HepG2 (cell line): ENCODE measurements around the gene UNG. TPM values are rescaled to one million over a fixed set of nuclear protein-coding genes. Genes with fewer than 3 reads are reported as not detected.

Source experiments
- ATAC-seq: fragments of 200-7000 bp; cut with Tn5 transposase; 3 replicates; pipeline ENCODE4 v1.9.1; 2020; ENCODE audit warnings: mild to moderate bottlenecking, moderate library complexity
- BruUV-seq: library from RNA; stranded (reverse); fragments of 400-500 nt; replicated peaks from 2 replicates; lab custom pipeline; 2021; lab: Mats Ljungman, UMichigan
- CTCF ChIA-PET: fragments of 300-600 bp; formaldehyde crosslinking; extraction: SDS; loops from one replicate; lab custom pipeline; 2021; ENCODE audit warnings: low total read pairs, inconsistent platforms, low intra/inter-chr PET ratio; lab: Yijun Ruan, JAX
- POLR2A ChIA-PET: fragments of 350-600 bp; sonication (Branson Sonifier 250); formaldehyde crosslinking; loops from one replicate; lab custom pipeline; 2020; ENCODE audit warnings: antibody characterized with exemption, inconsistent platforms; lab: Yijun Ruan, JAX
- DNase-seq: peaks from one replicate; pipeline ENCODE4 v3.0.0-alpha.2; 2015; ENCODE audit warnings: low spot score
- FAIRE-seq: peaks from 3 replicates; lab custom pipeline; 2011; peaks lifted over from hg19 to GRCh38; lab: Jason Lieb, UNC
- H2AFZ ChIP-seq: one replicate; pipeline ENCODE4 v1.6.1; 2011; ENCODE audit warnings: low read length, inconsistent platforms
- H3K27ac ChIP-seq: fragments of 300-600 bp; 3 replicates; pipeline ENCODE4 v1.8.0; 2011; ENCODE audit warnings: mixed run types, mild to moderate bottlenecking, mixed read lengths, low read length, inconsistent platforms; ENCODE audit not compliant: insufficient read depth; ENCODE audit errors: extremely low read length
- H3K27me3 ChIP-seq, 2 experiments: fragments of 200-600 bp in 1 of 2; 2 replicates in 1 of 2; 3 replicates in 1 of 2; pipeline versions ENCODE4 v1.6.0 to v1.8.0; 2011; ENCODE audit warnings: low read length in 2 of 2, mild to moderate bottlenecking in 2 of 2, moderate library complexity in 2 of 2, inconsistent platforms in 1 of 2; ENCODE audit not compliant: insufficient read depth in 2 of 2, control insufficient read depth in 1 of 2
- H3K36me3 ChIP-seq, 2 experiments: fragments of 200-600 bp in 1 of 2; replicated peaks in 1 of 2; 2 replicates in 1 of 2; 3 replicates in 1 of 2; pipeline versions ENCODE4 v1.5.1 to v1.8.0; 2011; ENCODE audit warnings: low read length in 2 of 2, inconsistent platforms in 1 of 2; ENCODE audit not compliant: insufficient read depth in 2 of 2, control insufficient read depth in 1 of 2
- H3K4me1 ChIP-seq: 2 replicates; pipeline ENCODE4 v1.5.1; 2012; ENCODE audit warnings: low read length, inconsistent platforms; ENCODE audit not compliant: insufficient read depth
- H3K4me2 ChIP-seq: 2 replicates; pipeline ENCODE4 v1.6.0; 2011; ENCODE audit warnings: low read depth, low read length, inconsistent platforms
- H3K4me3 ChIP-seq, 3 experiments: fragments of 200-600 bp in 1 of 3; sonication (generic), shearing (Covaris generic) in 1 of 3; replicated peaks in 1 of 3; 2 replicates each; pipeline ENCODE4 v1.5.1; 2011 to 2016; ENCODE audit warnings: low read length in 3 of 3, inconsistent platforms in 2 of 3, low read depth in 2 of 3, mild to moderate bottlenecking in 2 of 3, control low read depth in 1 of 3, mixed read lengths in 1 of 3; ENCODE audit not compliant: insufficient read depth in 1 of 3
- H3K79me2 ChIP-seq: one replicate; pipeline ENCODE4 v1.6.1; 2011; ENCODE audit warnings: low read length, inconsistent platforms; ENCODE audit not compliant: insufficient read depth
- H3K9ac ChIP-seq: 2 replicates; pipeline ENCODE4 v1.6.0; 2011; ENCODE audit warnings: mild to moderate bottlenecking, low read depth, low read length, inconsistent platforms; ENCODE audit not compliant: insufficient read depth
- H3K9me3 ChIP-seq: 2 replicates; pipeline ENCODE4 v1.5.1; 2012; ENCODE audit warnings: mild to moderate bottlenecking, low read length
- H4K20me1 ChIP-seq: 2 replicates; pipeline ENCODE4 v1.6.0; 2011; ENCODE audit warnings: inconsistent platforms, mild to moderate bottlenecking, low read length, moderate library complexity; ENCODE audit not compliant: insufficient read depth
- ARHGAP35 ChIP-seq: sonication (generic); formaldehyde crosslinking; IDR thresholded peaks from 2 replicates; pipeline ENCODE4 v1.9.0; 2022; ENCODE audit warnings: mild to moderate bottlenecking, inconsistent platforms, moderate library complexity, missing genetic modification reagents, borderline replicate concordance
- BRD4 ChIP-seq: sonication (generic); formaldehyde crosslinking; IDR thresholded peaks from 2 replicates; pipeline ENCODE4 v1.4.0; 2020; ENCODE audit warnings: missing genetic modification reagents
- HNF4G ChIP-seq, 2 experiments: sonication (generic) in 1 of 2; formaldehyde crosslinking in 1 of 2; IDR thresholded peaks; 2 replicates each; pipeline versions ENCODE4 v1.4.0 to v1.6.1; 2011 to 2020; ENCODE audit warnings: borderline replicate concordance in 2 of 2, low read depth in 2 of 2, mild to moderate bottlenecking in 2 of 2, low read length in 1 of 2, missing genetic modification reagents in 1 of 2, moderate library complexity in 1 of 2
- HNRNPL ChIP-seq: fragments of 200-400 bp; formaldehyde crosslinking; IDR thresholded peaks from 2 replicates; pipeline ENCODE4 v1.6.1; 2017; ENCODE audit warnings: mild to moderate bottlenecking, low read depth, low read length
- MYNN ChIP-seq: sonication (generic); formaldehyde crosslinking; IDR thresholded peaks from 2 replicates; pipeline ENCODE4 v1.4.0; 2020; ENCODE audit warnings: mild to moderate bottlenecking, low read depth, missing genetic modification reagents
- POLR2G ChIP-seq: fragments of 200-400 bp; formaldehyde crosslinking; IDR thresholded peaks from 2 replicates; pipeline ENCODE4 v1.6.1; 2018; ENCODE audit warnings: mild to moderate bottlenecking, low read depth, low read length, moderate library complexity
- PPARG ChIP-seq: conservative IDR thresholded peaks from 2 replicates; pipeline ENCODE4 v1.6.1; 2016; ENCODE audit warnings: missing biosample characterization, missing genetic modification reagents
- PRMT3 ChIP-seq: sonication (generic); formaldehyde crosslinking; IDR thresholded peaks from 2 replicates; pipeline ENCODE4 v1.8.1; 2022; ENCODE audit warnings: low read depth, mild to moderate bottlenecking, moderate library complexity, missing genetic modification reagents, borderline replicate concordance
- RARG ChIP-seq: sonication (generic); formaldehyde crosslinking; IDR thresholded peaks from 2 replicates; pipeline ENCODE4 v1.4.0; 2020; ENCODE audit warnings: low read depth, mild to moderate bottlenecking, missing genetic modification reagents
- REPIN1 ChIP-seq: sonication (generic); formaldehyde crosslinking; IDR thresholded peaks from 2 replicates; pipeline ENCODE4 v1.8.0; 2022; ENCODE audit warnings: missing genetic modification reagents, low read depth, mild to moderate bottlenecking, borderline replicate concordance
- RFXANK ChIP-seq: IDR thresholded peaks from 2 replicates; pipeline ENCODE4 v1.6.1; 2016
- ZKSCAN1 ChIP-seq: fragments of 150-350 bp; IDR thresholded peaks from 2 replicates; pipeline ENCODE4 v1.6.1; 2014; ENCODE audit warnings: low read length
- ZNF136 ChIP-seq: sonication (generic); formaldehyde crosslinking; IDR thresholded peaks from 2 replicates; pipeline ENCODE4 v1.8.1; 2022; ENCODE audit warnings: low read depth, mild to moderate bottlenecking, moderate library complexity, missing genetic modification reagents
- ZNF546 ChIP-seq: sonication (generic); formaldehyde crosslinking; conservative IDR thresholded peaks from 2 replicates; pipeline ENCODE4 v1.8.1; 2023; ENCODE audit warnings: mild to moderate bottlenecking, missing genetic modification reagents
- ZSCAN29 ChIP-seq: sonication (generic); formaldehyde crosslinking; conservative IDR thresholded peaks from 2 replicates; pipeline ENCODE4 v1.4.0; 2020; ENCODE audit warnings: mild to moderate bottlenecking, missing genetic modification reagents
- ZSCAN5A ChIP-seq: sonication (generic); formaldehyde crosslinking; IDR thresholded peaks from 2 replicates; pipeline ENCODE4 v1.8.0; 2022; ENCODE audit warnings: mild to moderate bottlenecking, missing genetic modification reagents, borderline replicate concordance
- WGBS: methylation state at CpG from one replicate; pipeline ENCODE4 v1.1.6; 2017; ENCODE audit warnings: low lambda C conversion rate; 5-methylcytosine and 5-hydroxymethylcytosine counted together
- in situ Hi-C: cut with HindIII; loops from 2 replicates; pipeline ENCODE4 v1.10.0; 2017; ENCODE audit warnings: low pct_unique_long_range_greater_than_20kb; ENCODE audit not compliant: extremely low pct_ligation_motif_present
- intact Hi-C: fragments of 100-400 bp; cut with micrococcal nuclease; formaldehyde crosslinking; loops from one replicate; pipeline ENCODE4 v1.10.0; 2022; ENCODE audit not compliant: unreplicated experiment
- polyA plus RNA-seq, 8 experiments: library from polyadenylated mRNA; depleted of rRNA in 3 of 8; stranded (reverse) in 7 of 8; unstranded in 1 of 8; fragments of >200 nt; fragmentation: Illumina TruSeq in 4 of 8; extraction: Trizol in 4 of 8; gene quantifications; 2 replicates each; pipeline versions ENCODE4 v1.2.1 to v1.2.3, GENCODE V29; 2011 to 2016; ENCODE audit warnings: low read depth in 4 of 8, missing spikeins in 1 of 8, mixed read lengths in 1 of 8; ENCODE audit not compliant: insufficient read depth in 1 of 8
- total RNA-seq, 5 experiments: library from RNA; depleted of rRNA; stranded (reverse); fragments of >200 nt; fragmentation: Illumina TruSeq; extraction: Trizol; gene quantifications; 2 replicates each; pipeline ENCODE4 v1.2.3, GENCODE V29; 2016; ENCODE audit warnings: low read depth in 1 of 5
- TF ChIP-seq, protein P1 (sequence below), 2 experiments: sonication (generic) in 1 of 2; formaldehyde crosslinking in 1 of 2; IDR thresholded peaks; 2 replicates each; pipeline versions ENCODE4 v1.6.1 to v1.9.0; 2014 to 2022; ENCODE audit warnings: antibody characterized with exemption in 1 of 2, borderline replicate concordance in 1 of 2, inconsistent platforms in 1 of 2, low read depth in 1 of 2, missing genetic modification reagents in 1 of 2

The UNG gene
- total and polyA plus RNA-seq, 2 of the 13 experiments (the other 11 are each of a cell fraction or from before 2014, with no cell fraction given), result 23.3 to 114 TPM

- TF ChIP-seq, protein P1, sequence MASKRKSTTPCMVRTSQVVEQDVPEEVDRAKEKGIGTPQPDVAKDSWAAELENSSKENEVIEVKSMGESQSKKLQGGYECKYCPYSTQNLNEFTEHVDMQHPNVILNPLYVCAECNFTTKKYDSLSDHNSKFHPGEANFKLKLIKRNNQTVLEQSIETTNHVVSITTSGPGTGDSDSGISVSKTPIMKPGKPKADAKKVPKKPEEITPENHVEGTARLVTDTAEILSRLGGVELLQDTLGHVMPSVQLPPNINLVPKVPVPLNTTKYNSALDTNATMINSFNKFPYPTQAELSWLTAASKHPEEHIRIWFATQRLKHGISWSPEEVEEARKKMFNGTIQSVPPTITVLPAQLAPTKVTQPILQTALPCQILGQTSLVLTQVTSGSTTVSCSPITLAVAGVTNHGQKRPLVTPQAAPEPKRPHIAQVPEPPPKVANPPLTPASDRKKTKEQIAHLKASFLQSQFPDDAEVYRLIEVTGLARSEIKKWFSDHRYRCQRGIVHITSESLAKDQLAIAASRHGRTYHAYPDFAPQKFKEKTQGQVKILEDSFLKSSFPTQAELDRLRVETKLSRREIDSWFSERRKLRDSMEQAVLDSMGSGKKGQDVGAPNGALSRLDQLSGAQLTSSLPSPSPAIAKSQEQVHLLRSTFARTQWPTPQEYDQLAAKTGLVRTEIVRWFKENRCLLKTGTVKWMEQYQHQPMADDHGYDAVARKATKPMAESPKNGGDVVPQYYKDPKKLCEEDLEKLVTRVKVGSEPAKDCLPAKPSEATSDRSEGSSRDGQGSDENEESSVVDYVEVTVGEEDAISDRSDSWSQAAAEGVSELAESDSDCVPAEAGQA (IDR thresholded peaks at IDR 0.05; ENCODE audit: low read depth), result no peak
- TF ChIP-seq, protein P1 (CRISPR knock-in tag; IDR thresholded peaks at IDR 0.05; ENCODE audit: borderline replicate concordance), result no peak
Measured at GRCh38 chr12:109156586-109156985, 59.2 kb downstream of the UNG start (continued).

DNA sequence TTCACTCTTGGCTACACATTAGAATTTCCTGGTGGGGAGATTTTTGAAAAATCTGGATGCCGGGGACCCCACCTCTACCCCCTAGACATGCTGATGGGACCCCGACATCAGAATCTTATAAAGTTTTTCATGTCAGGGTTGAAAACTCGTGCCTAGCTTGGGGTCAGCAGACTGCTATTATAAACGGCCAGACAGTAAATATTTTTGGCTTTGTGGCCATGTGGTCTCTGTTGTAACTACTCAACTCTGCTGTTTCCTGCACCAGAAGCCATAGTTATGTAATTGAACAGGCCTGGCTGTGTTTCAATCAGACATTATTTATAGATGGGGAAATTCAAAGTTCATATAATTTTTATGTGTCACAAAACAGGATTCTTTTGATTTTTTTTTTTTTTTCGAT is 60.6 kb downstream of the UNG start:
- TF ChIP-seq MYNN (no peak), BRD4 (CRISPR knock-in tag) (no peak), HNF4G (IDR thresholded peaks at IDR 0.05; ENCODE audit: borderline replicate concordance, low read depth, low read length) (no peak), HNF4G (CRISPR knock-in tag; IDR thresholded peaks at IDR 0.05; ENCODE audit: borderline replicate concordance, low read depth) (no peak), PRMT3 (CRISPR knock-in tag) (no peak), ZSCAN5A (CRISPR knock-in tag) (no peak), ZSCAN29 (CRISPR knock-in tag) (no peak), REPIN1 (no peak), PPARG (no peak), RFXANK (CRISPR knock-in tag) (no peak), ZNF136 (CRISPR knock-in tag) (no peak), POLR2G (no peak), ZNF546 (CRISPR knock-in tag) (no peak), RARG (no peak), HNRNPL (no peak), ZKSCAN1 (no peak), ARHGAP35 (no peak)
- Histone ChIP-seq H3K9ac (no peak overlapping the region), H3K9me3 (no peaks in the 10 kb centered on the region), H3K4me2 (no peak overlapping the region), H3K4me1 (peaks cover 33% of the 10 kb centered on the region), H2AFZ (no peak overlapping the region), H4K20me1 (no peaks in the 10 kb centered on the region), H3K27me3 (no peaks in the 10 kb centered on the region), H3K36me3 (no peaks in the 10 kb centered on the region), H3K4me3 (no peak overlapping the region), H3K27ac (no peak overlapping the region), H3K79me2 (peaks cover 2% of the 10 kb centered on the region)
- DNase-seq (no peak), ATAC-seq (no peak), FAIRE-seq (no peak)
- intact Hi-C loops, result no loop called here
- ChIA-PET CTCF (no interaction called here), POLR2A (no interaction called here)
- in situ Hi-C loops, result no loop called here
- 72% methylated on average over 5 of the region's 5 CpGs for WGBS
- BruUV-seq, result no TSS peak
